HepG2 (cell line): Measurements from ENCODE around the gene LRRFIP2. TPM values are rescaled to one million over a fixed set of nuclear protein-coding genes. Genes with fewer than 3 reads are reported as not detected.
A peak's percentile ranks its signal among the peaks of the same experiment; 100 is the strongest.

Source experiments
- FIP1L1 ChIP-seq: fragments of 200-400 bp; formaldehyde crosslinking; IDR thresholded peaks from 2 replicates; pipeline ENCODE4 v1.6.1; 2018; ENCODE audit warnings: low read depth, mild to moderate bottlenecking, low read length, moderate library complexity, borderline replicate concordance; ENCODE audit not compliant: insufficient read depth
- GATA4 ChIP-seq: sonication (generic); IDR thresholded peaks from 2 replicates; pipeline ENCODE4 v1.6.1; 2016; ENCODE audit warnings: antibody characterized with exemption, low read depth, borderline replicate concordance
- HDAC2 ChIP-seq: sonication (generic); formaldehyde crosslinking; IDR thresholded peaks from 2 replicates; pipeline ENCODE4 v1.4.0; 2020; ENCODE audit warnings: missing genetic modification reagents
- PCBP2 ChIP-seq: fragments of 200-400 bp; formaldehyde crosslinking; optimal IDR thresholded peaks from 2 replicates; pipeline ENCODE3; 2018; ENCODE audit warnings: low read length, low read depth; ENCODE audit not compliant: poor library complexity, severe bottlenecking
- POGZ ChIP-seq: sonication (generic); formaldehyde crosslinking; IDR thresholded peaks from 2 replicates; pipeline ENCODE4 v1.4.0; 2020; ENCODE audit warnings: mild to moderate bottlenecking, missing genetic modification reagents
- TBP ChIP-seq: sonication (generic); formaldehyde crosslinking; IDR thresholded peaks from 2 replicates; pipeline ENCODE4 v1.5.0; 2020; ENCODE audit warnings: missing genetic modification reagents
- TCF12 ChIP-seq, 2 experiments: fragments of 450-650 bp in 1 of 2; sonication (generic) in 1 of 2; formaldehyde crosslinking in 1 of 2; IDR thresholded peaks; 2 replicates each; pipeline versions ENCODE4 v1.6.1 to v1.8.0; 2017 to 2022; ENCODE audit warnings: antibody characterized with exemption in 1 of 2, mild to moderate bottlenecking in 1 of 2, missing genetic modification reagents in 1 of 2, moderate library complexity in 1 of 2
- TFDP1 ChIP-seq: IDR thresholded peaks from 2 replicates; pipeline ENCODE4 v1.6.1; 2016; ENCODE audit warnings: missing compliant biosample characterization, missing genetic modification reagents, borderline replicate concordance
- ZBTB39 ChIP-seq: sonication (generic); formaldehyde crosslinking; IDR thresholded peaks from 2 replicates; pipeline ENCODE4 v1.5.0; 2020; ENCODE audit warnings: missing genetic modification reagents
- ZNF20 ChIP-seq: sonication (generic); formaldehyde crosslinking; IDR thresholded peaks from 2 replicates; pipeline ENCODE4 v1.4.0; 2020; ENCODE audit warnings: mild to moderate bottlenecking, moderate library complexity, missing genetic modification reagents
- ZNF414 ChIP-seq: sonication (generic); formaldehyde crosslinking; IDR thresholded peaks from 2 replicates; pipeline ENCODE4 v1.5.0; 2020; ENCODE audit warnings: missing genetic modification reagents
- ZNF484 ChIP-seq: sonication (generic); formaldehyde crosslinking; IDR thresholded peaks from 2 replicates; pipeline ENCODE4 v1.5.1; 2020; ENCODE audit warnings: mild to moderate bottlenecking, low read depth, missing genetic modification reagents, borderline replicate concordance
- polyA plus RNA-seq, 8 experiments: library from polyadenylated mRNA; depleted of rRNA in 3 of 8; stranded (reverse) in 7 of 8; unstranded in 1 of 8; fragments of >200 nt; fragmentation: Illumina TruSeq in 4 of 8; extraction: Trizol in 4 of 8; gene quantifications; 2 replicates each; pipeline versions ENCODE4 v1.2.1 to v1.2.3, GENCODE V29; 2011 to 2016; ENCODE audit warnings: low read depth in 4 of 8, missing spikeins in 1 of 8, mixed read lengths in 1 of 8; ENCODE audit not compliant: insufficient read depth in 1 of 8
- total RNA-seq, 5 experiments: library from RNA; depleted of rRNA; stranded (reverse); fragments of >200 nt; fragmentation: Illumina TruSeq; extraction: Trizol; gene quantifications; 2 replicates each; pipeline ENCODE4 v1.2.3, GENCODE V29; 2016; ENCODE audit warnings: low read depth in 1 of 5

Gene LRRFIP2
- total and polyA plus RNA-seq, 2 of the 13 experiments (the other 11 are each of a cell fraction or from before 2014, with no cell fraction given): 13.5 to 32.2 TPM

GRCh38 chr3:37082317-37082716 lies 92.1 kb downstream of the LRRFIP2 start (continued):
- TF ChIP-seq TFDP1 (no peak), ZNF20 (CRISPR knock-in tag) (no peak), ZNF484 (CRISPR knock-in tag) (no peak), FIP1L1 (no peak), TCF12 (IDR thresholded peaks at IDR 0.05) (no peak), TCF12 (CRISPR knock-in tag; IDR thresholded peaks at IDR 0.05) (no peak), POGZ (CRISPR knock-in tag) (0 out of 2 replicates have a peak, but pooled peaks have one; percentile 38), HDAC2 (CRISPR knock-in tag) (peak; percentile 46; the same call in 1 of the 2 replicates), TBP (CRISPR knock-in tag) (no peak), PCBP2 (no peak), GATA4 (peak; percentile 40; the same call in 1 of the 2 replicates), ZBTB39 (CRISPR knock-in tag) (no peak), ZNF414 (no peak)
